Thymus (tissue), 11 donors: Measurements from ENCODE around the gene FANCE. TPM values are rescaled to one million over a fixed set of nuclear protein-coding genes. Genes with fewer than 3 reads are reported as not detected.
A peak's percentile ranks its signal among the peaks of the same experiment; 100 is the strongest.

Experiments used
- DNase-seq, 9 donors: peaks; one replicate each; pipeline ENCODE4 v3.0.0-alpha.2; 2013; ENCODE audit warnings: low spot score in 9 of 9, low read depth in 6 of 9, missing footprints in 1 of 9
- H3K27ac ChIP-seq, 2 donors: one replicate each; pipeline ENCODE4 v1.5.1; 2013; ENCODE audit warnings: control low read depth in 1 of 2, low read depth in 1 of 2, low read length in 1 of 2, mild to moderate bottlenecking in 1 of 2, moderate library complexity in 1 of 2
- H3K27me3 ChIP-seq, 2 donors: one replicate each; pipeline ENCODE4 v1.5.1; 2013; ENCODE audit warnings: low read length in 1 of 2; ENCODE audit not compliant: control insufficient read depth in 2 of 2, insufficient read depth in 1 of 2
- H3K36me3 ChIP-seq, 2 donors: one replicate each; pipeline ENCODE4 v1.5.1; 2013; ENCODE audit warnings: low read length in 1 of 2, mild to moderate bottlenecking in 1 of 2, moderate library complexity in 1 of 2; ENCODE audit not compliant: control insufficient read depth in 2 of 2, insufficient read depth in 2 of 2
- H3K4me1 ChIP-seq, 2 donors: one replicate each; pipeline ENCODE4 v1.5.1; 2013; ENCODE audit warnings: low read length in 2 of 2; ENCODE audit not compliant: control insufficient read depth in 2 of 2, insufficient read depth in 2 of 2
- H3K4me3 ChIP-seq, 2 donors: one replicate each; pipeline ENCODE4 v1.5.1; 2013; ENCODE audit warnings: low read length in 2 of 2, control low read depth in 1 of 2, mild to moderate bottlenecking in 1 of 2
- H3K9me3 ChIP-seq, 2 donors: one replicate each; pipeline ENCODE4 v1.5.1; 2013; ENCODE audit warnings: low read length in 1 of 2, mild to moderate bottlenecking in 1 of 2; ENCODE audit not compliant: control insufficient read depth in 2 of 2, insufficient read depth in 1 of 2
- WGBS: extraction: QIAGEN DNeasy Blood & Tissue Kit; methylation state at CpG from one replicate; pipeline ENCODE4 v1.1.7; 2013; 5-methylcytosine and 5-hydroxymethylcytosine counted together
- polyA plus RNA-seq: library from polyadenylated mRNA; stranded (reverse); fragments of 200-250 nt; gene quantifications from one replicate; pipeline ENCODE4 v1.2.3, GENCODE V29; 2013
- total RNA-seq: library from RNA; stranded (reverse); fragments of 120-200 nt; gene quantifications from one replicate; pipeline ENCODE4 v1.2.4, GENCODE V29; 2013
- donor health status: healthy.

FANCE gene
- total and polyA plus RNA-seq, 2 donors: 3.6 to 8.4 TPM

- 94% methylated on average over 8 of the region's 8 CpGs for WGBS
These were observed 24.9 kb downstream of the FANCE start for GRCh38 chr6:35477028-35477427.

GRCh38 chr6:35477551-35478179 is 25.5 kb downstream of the FANCE start:
- no peak for DNase-seq
- WGBS: 98% methylated on average over 5 of the region's 5 CpGs
- Histone ChIP-seq H3K27me3 (no peaks in the 10 kb centered on the region), H3K27ac (no peak overlapping the region), H3K4me1 (no peaks in the 10 kb centered on the region), H3K4me3 (no peak overlapping the region), H3K9me3 (no peaks in the 10 kb centered on the region), H3K36me3 (peaks cover 19 to 22% of the 10 kb centered on the region in 2 donors)

More at GRCh38 chr6:35477028-35477427, 24.9 kb downstream of the FANCE start:
- no peaks in the 10 kb centered on the region for H3K27me3 ChIP-seq
- no peaks in the 10 kb centered on the region for H3K9me3 ChIP-seq
- DNase-seq: no peak
- no peaks in the 10 kb centered on the region for H3K4me1 ChIP-seq
- peaks cover 25% of the 10 kb centered on the region in 2 donors for H3K36me3 ChIP-seq
- H3K4me3 ChIP-seq: no peak overlapping the region
- no peak overlapping the region for H3K27ac ChIP-seq

GRCh38 chr6:35478259-35478658 is 26.1 kb downstream of the FANCE start:
- Histone ChIP-seq H3K9me3 (no peaks in the 10 kb centered on the region), H3K36me3 (peaks cover 13 to 19% of the 10 kb centered on the region in 2 donors), H3K4me3 (no peak overlapping the region), H3K4me1 (no peaks in the 10 kb centered on the region), H3K27me3 (no peaks in the 10 kb centered on the region), H3K27ac (no peak overlapping the region)
- DNase-seq: no peak
- 97% methylated on average over 7 of the region's 7 CpGs for WGBS

- Histone ChIP-seq H3K4me3 (no peak overlapping the region), H3K27me3 (no peaks in the 10 kb centered on the region), H3K36me3 (peaks cover 4 to 6% of the 10 kb centered on the region in 2 donors), H3K9me3 (no peaks in the 10 kb centered on the region), H3K4me1 (peaks cover 0 to 9% of the 10 kb centered on the region in 2 donors), H3K27ac (no peak overlapping the region)
- WGBS: 97% methylated on average over 12 of the region's 12 CpGs
- DNase-seq: no peak
These were observed 28.0 kb downstream of the FANCE start for GRCh38 chr6:35480176-35480575.

GRCh38 chr6:35481226-35481625 is 29.1 kb downstream of the FANCE start:
- WGBS: 89% methylated on average over 8 of the region's 8 CpGs
- H3K27me3 ChIP-seq: peaks cover 0 to 10% of the 10 kb centered on the region in 2 donors
- H3K4me1 ChIP-seq: peaks cover 0 to 11% of the 10 kb centered on the region in 2 donors
- no peak overlapping the region for H3K27ac ChIP-seq
- no peaks in the 10 kb centered on the region for H3K9me3 ChIP-seq
- no peak overlapping the region for H3K4me3 ChIP-seq
- DNase-seq: no peak
- no peaks in the 10 kb centered on the region for H3K36me3 ChIP-seq

GRCh38 chr6:35483062-35483461 is 30.9 kb downstream of the FANCE start:
- no peak overlapping the region for H3K4me3 ChIP-seq
- no peak for DNase-seq
- H3K27me3 ChIP-seq: peaks cover 0 to 15% of the 10 kb centered on the region in 2 donors
- H3K4me1 ChIP-seq: peaks cover 2 to 20% of the 10 kb centered on the region in 2 donors
- 98% methylated on average over 4 of the region's 4 CpGs for WGBS
- H3K36me3 ChIP-seq: no peaks in the 10 kb centered on the region
- H3K9me3 ChIP-seq: no peaks in the 10 kb centered on the region
- no peak overlapping the region for H3K27ac ChIP-seq

GRCh38 chr6:35483490-35483889 is 31.4 kb downstream of the FANCE start:
- 93% methylated on average over 3 of the region's 3 CpGs for WGBS
- H3K4me1 ChIP-seq: peaks cover 5 to 23% of the 10 kb centered on the region in 2 donors
- H3K9me3 ChIP-seq: no peaks in the 10 kb centered on the region
- no peaks in the 10 kb centered on the region for H3K36me3 ChIP-seq
- no peak for DNase-seq
- H3K27me3 ChIP-seq: peaks cover 0 to 15% of the 10 kb centered on the region in 2 donors
- H3K4me3 ChIP-seq: no peak overlapping the region
- H3K27ac ChIP-seq: no peak overlapping the region

- Histone ChIP-seq H3K4me1 (peaks cover 5 to 23% of the 10 kb centered on the region in 2 donors), H3K4me3 (no peak overlapping the region), H3K36me3 (no peaks in the 10 kb centered on the region), H3K27me3 (peaks cover 0 to 15% of the 10 kb centered on the region in 2 donors), H3K27ac (no peak overlapping the region), H3K9me3 (no peaks in the 10 kb centered on the region)
- no peak for DNase-seq
- 95% methylated on average over 13 of the region's 13 CpGs for WGBS
These were observed 31.9 kb downstream of the FANCE start for GRCh38 chr6:35483893-35484645.

GRCh38 chr6:35484921-35485392 is 32.8 kb downstream of the FANCE start:
- H3K4me1 ChIP-seq: peaks cover 5 to 26% of the 10 kb centered on the region in 2 donors
- no peak overlapping the region for H3K4me3 ChIP-seq
- H3K27me3 ChIP-seq: peaks cover 0 to 17% of the 10 kb centered on the region in 2 donors
- WGBS: 98% methylated on average over 7 of the region's 7 CpGs
- H3K36me3 ChIP-seq: no peaks in the 10 kb centered on the region
- H3K9me3 ChIP-seq: no peaks in the 10 kb centered on the region
- H3K27ac ChIP-seq: peak overlapping the region; percentile 21 to 37
- no peak for DNase-seq
